Loucy (cell line): ENCODE measurements around the gene CCDC185.

ENCODE experiments used
- CTCF ChIP-seq: fragments of 200-600 bp; sonication (generic); conservative IDR thresholded peaks from 2 replicates; pipeline ENCODE4 v1.5.1; 2014; ENCODE audit warnings: mild to moderate bottlenecking, antibody characterized with exemption, low read length
- EZH2phosphoT487 ChIP-seq: fragments of 200-600 bp; IDR thresholded peaks from 2 replicates; pipeline ENCODE4 v1.6.1; 2018; ENCODE audit warnings: antibody characterized with exemption, mild to moderate bottlenecking, moderate library complexity, borderline replicate concordance

GRCh38 chr1:223421025-223421424 is 27.8 kb downstream of the CCDC185 start:
- TF ChIP-seq CTCF (no peak), EZH2phosphoT487 (no peak)
